ENCODE data around the gene CYP17A1. TPM values are rescaled to one million over a fixed set of nuclear protein-coding genes. Genes with fewer than 3 reads are reported as not detected.
"Not testable (repeated sequence)": the region's sequence is repeated elsewhere in the genome, so short reads cannot be mapped to it uniquely, and the experiment has no call there.

CYP17A1 gene
- total RNA-seq, 4 donors from 2014 or later = not detected

- no peak for TF ChIP-seq CTCF (IDR thresholded peaks at IDR 0.05)
- DNase-seq (ENCODE audit: low spot score) (no peak), ATAC-seq (ENCODE audit: low FRiP score) (peak; percentile 57)
Observed at GRCh38 chr10:102869258-102870198, 32.3 kb upstream of the CYP17A1 start, which contains the start of gene AS3MT. AS3MT (plus strand) TSS chr10:102869470; CDS start chr10:102869593, 123 bp downstream.

GRCh38 chr10:102868911-102869257, 31.7 kb upstream of the CYP17A1 start:
- no peak for ATAC-seq (ENCODE audit: low FRiP score)
- DNase-seq (ENCODE audit: low spot score) = no peak

GRCh38 chr10:102865620-102866019, 28.4 kb upstream of the CYP17A1 start:
- no peak for ATAC-seq (ENCODE audit: low FRiP score)
- DNase-seq (ENCODE audit: low spot score) = no peak
- no peak for TF ChIP-seq CTCF (IDR thresholded peaks at IDR 0.05)

More at GRCh38 chr10:102868911-102869257, 31.7 kb upstream of the CYP17A1 start:
- no peak for TF ChIP-seq CTCF (IDR thresholded peaks at IDR 0.05)

GRCh38 chr10:102863660-102864059, 26.4 kb upstream of the CYP17A1 start:
- no peak for ATAC-seq (ENCODE audit: low FRiP score)
- no peak for TF ChIP-seq CTCF (IDR thresholded peaks at IDR 0.05)
- no peak for DNase-seq (ENCODE audit: low spot score)

- no peak for TF ChIP-seq CTCF (IDR thresholded peaks at IDR 0.05)
- ATAC-seq (ENCODE audit: low FRiP score) = no peak
- DNase-seq (ENCODE audit: low spot score) = no peak
Observed at GRCh38 chr10:102859911-102860310, 22.7 kb upstream of the CYP17A1 start.

- DNase-seq (ENCODE audit: low spot score) = no peak
- TF ChIP-seq CTCF (IDR thresholded peaks at IDR 0.05) = no peak
Observed at GRCh38 chr10:102856758-102857424, 19.7 kb upstream of the CYP17A1 start.

GRCh38 chr10:102855731-102856436, 18.7 kb upstream of the CYP17A1 start:
- not testable (repeated sequence) for DNase-seq (ENCODE audit: low spot score); ATAC-seq (ENCODE audit: low FRiP score)

More at GRCh38 chr10:102856758-102857424, 19.7 kb upstream of the CYP17A1 start:
- no peak for ATAC-seq (ENCODE audit: low FRiP score)

- not testable (repeated sequence) for DNase-seq (ENCODE audit: low spot score); ATAC-seq (ENCODE audit: low FRiP score)
Observed at GRCh38 chr10:102853237-102853636, 16.0 kb upstream of the CYP17A1 start.

Measured in omental fat pad (tissue), 4 donors.